ENCODE measurements around the gene RFX7.

RFX7 gene

GRCh38 chr15:56056626-56057025 lies 187.1 kb downstream of the RFX7 start:
- H3K4me3 ChIP-seq (ENCODE audit: low read depth, low read length), result no peak overlapping the region
- H3K27me3 ChIP-seq (ENCODE audit: control insufficient read depth, insufficient read depth, low read length), result no peaks in the 10 kb centered on the region
- no peak overlapping the region for H3K9ac ChIP-seq (ENCODE audit: low read depth, low read length)

GRCh38 chr15:56053046-56053400 lies 190.7 kb downstream of the RFX7 start:
- Histone ChIP-seq H3K36me3 (ENCODE audit: control insufficient read depth, insufficient read depth, low read length) (no peaks in the 10 kb centered on the region), H3K4me1 (ENCODE audit: control insufficient read depth, insufficient read depth, low read length) (no peaks in the 10 kb centered on the region), H3K4me3 (ENCODE audit: low read depth, low read length) (no peak overlapping the region), H3K27me3 (ENCODE audit: control insufficient read depth, insufficient read depth, low read length) (no peaks in the 10 kb centered on the region), H3K9ac (ENCODE audit: low read depth, low read length) (no peak overlapping the region), H3K9me3 (ENCODE audit: control insufficient read depth, insufficient read depth, low read length) (no peaks in the 10 kb centered on the region)

More at GRCh38 chr15:56056626-56057025, 187.1 kb downstream of the RFX7 start:
- H3K4me1 ChIP-seq (ENCODE audit: control insufficient read depth, insufficient read depth, low read length), result no peaks in the 10 kb centered on the region
- H3K36me3 ChIP-seq (ENCODE audit: control insufficient read depth, insufficient read depth, low read length), result no peaks in the 10 kb centered on the region
- no peaks in the 10 kb centered on the region for H3K9me3 ChIP-seq (ENCODE audit: control insufficient read depth, insufficient read depth, low read length)

- Histone ChIP-seq H3K36me3 (ENCODE audit: control insufficient read depth, insufficient read depth, low read length) (no peaks in the 10 kb centered on the region), H3K27me3 (ENCODE audit: control insufficient read depth, insufficient read depth, low read length) (no peaks in the 10 kb centered on the region), H3K9ac (ENCODE audit: low read depth, low read length) (no peak overlapping the region), H3K4me1 (ENCODE audit: control insufficient read depth, insufficient read depth, low read length) (no peaks in the 10 kb centered on the region), H3K9me3 (ENCODE audit: control insufficient read depth, insufficient read depth, low read length) (no peaks in the 10 kb centered on the region), H3K4me3 (ENCODE audit: low read depth, low read length) (no peak overlapping the region)
Measured at GRCh38 chr15:56052395-56053045, 191.2 kb downstream of the RFX7 start.

- no peaks in the 10 kb centered on the region for H3K27me3 ChIP-seq (ENCODE audit: control insufficient read depth, insufficient read depth, low read length)
- H3K4me3 ChIP-seq (ENCODE audit: low read depth, low read length), result no peak overlapping the region
- H3K36me3 ChIP-seq (ENCODE audit: control insufficient read depth, insufficient read depth, low read length), result no peaks in the 10 kb centered on the region
- H3K4me1 ChIP-seq (ENCODE audit: control insufficient read depth, insufficient read depth, low read length), result no peaks in the 10 kb centered on the region
- no peaks in the 10 kb centered on the region for H3K9me3 ChIP-seq (ENCODE audit: control insufficient read depth, insufficient read depth, low read length)
- H3K9ac ChIP-seq (ENCODE audit: low read depth, low read length), result no peak overlapping the region
Measured at GRCh38 chr15:56051676-56052075, 192.0 kb downstream of the RFX7 start.

GRCh38 chr15:56049577-56049976 lies 194.1 kb downstream of the RFX7 start:
- Histone ChIP-seq H3K4me1 (ENCODE audit: control insufficient read depth, insufficient read depth, low read length) (no peaks in the 10 kb centered on the region), H3K9ac (ENCODE audit: low read depth, low read length) (no peak overlapping the region), H3K36me3 (ENCODE audit: control insufficient read depth, insufficient read depth, low read length) (no peaks in the 10 kb centered on the region), H3K9me3 (ENCODE audit: control insufficient read depth, insufficient read depth, low read length) (no peaks in the 10 kb centered on the region), H3K4me3 (ENCODE audit: low read depth, low read length) (no peak overlapping the region), H3K27me3 (ENCODE audit: control insufficient read depth, insufficient read depth, low read length) (no peaks in the 10 kb centered on the region)

GRCh38 chr15:56047354-56047753 lies 196.3 kb downstream of the RFX7 start:
- Histone ChIP-seq H3K27me3 (ENCODE audit: control insufficient read depth, insufficient read depth, low read length) (no peaks in the 10 kb centered on the region), H3K36me3 (ENCODE audit: control insufficient read depth, insufficient read depth, low read length) (no peaks in the 10 kb centered on the region), H3K9me3 (ENCODE audit: control insufficient read depth, insufficient read depth, low read length) (no peaks in the 10 kb centered on the region), H3K4me1 (ENCODE audit: control insufficient read depth, insufficient read depth, low read length) (no peaks in the 10 kb centered on the region), H3K9ac (ENCODE audit: low read depth, low read length) (no peak overlapping the region), H3K4me3 (ENCODE audit: low read depth, low read length) (no peak overlapping the region)

- H3K4me3 ChIP-seq (ENCODE audit: low read depth, low read length), result no peak overlapping the region
- no peak overlapping the region for H3K9ac ChIP-seq (ENCODE audit: low read depth, low read length)
- H3K27me3 ChIP-seq (ENCODE audit: control insufficient read depth, insufficient read depth, low read length), result no peaks in the 10 kb centered on the region
- no peaks in the 10 kb centered on the region for H3K4me1 ChIP-seq (ENCODE audit: control insufficient read depth, insufficient read depth, low read length)
- no peaks in the 10 kb centered on the region for H3K9me3 ChIP-seq (ENCODE audit: control insufficient read depth, insufficient read depth, low read length)
- H3K36me3 ChIP-seq (ENCODE audit: control insufficient read depth, insufficient read depth, low read length), result no peaks in the 10 kb centered on the region
Measured at GRCh38 chr15:56045068-56045748, 198.5 kb downstream of the RFX7 start.

GRCh38 chr15:56042982-56043980 lies 200.4 kb downstream of the RFX7 start:
- H3K27me3 ChIP-seq (ENCODE audit: control insufficient read depth, insufficient read depth, low read length), result no peaks in the 10 kb centered on the region
- H3K36me3 ChIP-seq (ENCODE audit: control insufficient read depth, insufficient read depth, low read length), result no peaks in the 10 kb centered on the region
- no peaks in the 10 kb centered on the region for H3K9me3 ChIP-seq (ENCODE audit: control insufficient read depth, insufficient read depth, low read length)
- H3K4me1 ChIP-seq (ENCODE audit: control insufficient read depth, insufficient read depth, low read length), result no peaks in the 10 kb centered on the region
- H3K9ac ChIP-seq (ENCODE audit: low read depth, low read length), result no peak overlapping the region
- H3K4me3 ChIP-seq (ENCODE audit: low read depth, low read length), result no peak overlapping the region

- H3K4me3 ChIP-seq (ENCODE audit: low read depth, low read length), result no peak overlapping the region
- no peak overlapping the region for H3K9ac ChIP-seq (ENCODE audit: low read depth, low read length)
- H3K36me3 ChIP-seq (ENCODE audit: control insufficient read depth, insufficient read depth, low read length), result no peaks in the 10 kb centered on the region
- no peaks in the 10 kb centered on the region for H3K27me3 ChIP-seq (ENCODE audit: control insufficient read depth, insufficient read depth, low read length)
- no peaks in the 10 kb centered on the region for H3K4me1 ChIP-seq (ENCODE audit: control insufficient read depth, insufficient read depth, low read length)
- no peaks in the 10 kb centered on the region for H3K9me3 ChIP-seq (ENCODE audit: control insufficient read depth, insufficient read depth, low read length)
Measured at GRCh38 chr15:56042498-56042897, 201.2 kb downstream of the RFX7 start.

- no peaks in the 10 kb centered on the region for H3K9me3 ChIP-seq (ENCODE audit: control insufficient read depth, insufficient read depth, low read length)
- H3K4me1 ChIP-seq (ENCODE audit: control insufficient read depth, insufficient read depth, low read length), result no peaks in the 10 kb centered on the region
- no peak overlapping the region for H3K9ac ChIP-seq (ENCODE audit: low read depth, low read length)
- no peaks in the 10 kb centered on the region for H3K27me3 ChIP-seq (ENCODE audit: control insufficient read depth, insufficient read depth, low read length)
- no peak overlapping the region for H3K4me3 ChIP-seq (ENCODE audit: low read depth, low read length)
- no peaks in the 10 kb centered on the region for H3K36me3 ChIP-seq (ENCODE audit: control insufficient read depth, insufficient read depth, low read length)
Measured at GRCh38 chr15:56042031-56042430, 201.6 kb downstream of the RFX7 start.

- Histone ChIP-seq H3K9ac (ENCODE audit: low read depth, low read length) (no peak overlapping the region), H3K4me1 (ENCODE audit: control insufficient read depth, insufficient read depth, low read length) (no peaks in the 10 kb centered on the region)
Measured at GRCh38 chr15:56040081-56041035, 203.3 kb downstream of the RFX7 start.

More at GRCh38 chr15:56040081-56041035, 203.3 kb downstream of the RFX7 start:
- Histone ChIP-seq H3K36me3 (ENCODE audit: control insufficient read depth, insufficient read depth, low read length) (no peaks in the 10 kb centered on the region), H3K4me3 (ENCODE audit: low read depth, low read length) (no peak overlapping the region), H3K9me3 (ENCODE audit: control insufficient read depth, insufficient read depth, low read length) (no peaks in the 10 kb centered on the region), H3K27me3 (ENCODE audit: control insufficient read depth, insufficient read depth, low read length) (no peaks in the 10 kb centered on the region)
